GM23338 (cell line): Measurements from ENCODE around the gene CMTM2. TPM values are rescaled to one million over a fixed set of nuclear protein-coding genes. Genes with fewer than 3 reads are reported as not detected.

Source experiments
- ATAC-seq: fragments of 200-7000 bp; cut with Tn5 transposase; 3 replicates; pipeline ENCODE4 v1.9.1; 2020
- DNase-seq: peaks from one replicate; pipeline ENCODE4 v3.0.0-alpha.2; 2015; ENCODE audit warnings: low spot score
- H2AFZ ChIP-seq: fragments of 200-600 bp; sonication (generic); 2 replicates; pipeline ENCODE4 v1.8.0; 2016; ENCODE audit warnings: antibody characterized with exemption, mild to moderate bottlenecking, moderate library complexity
- H3F3A ChIP-seq: fragments of 200-600 bp; sonication (generic); replicated peaks from 2 replicates; pipeline ENCODE4 v1.8.0; 2017; ENCODE audit warnings: antibody characterized with exemption, mixed run types, low read depth
- H3K27ac ChIP-seq: fragments of 200-600 bp; sonication (generic); 2 replicates; pipeline ENCODE4 v1.6.1; 2016; ENCODE audit warnings: low read depth
- H3K27me3 ChIP-seq: fragments of 200-600 bp; sonication (generic); 2 replicates; pipeline ENCODE4 v1.8.0; 2016; ENCODE audit warnings: mild to moderate bottlenecking, mixed run types, moderate library complexity; ENCODE audit not compliant: insufficient read depth
- H3K36me3 ChIP-seq: fragments of 200-600 bp; sonication (generic); 2 replicates; pipeline ENCODE4 v1.8.0; 2016; ENCODE audit warnings: mild to moderate bottlenecking; ENCODE audit not compliant: insufficient read depth
- H3K4me1 ChIP-seq: fragments of 200-600 bp; sonication (generic); 2 replicates; pipeline ENCODE4 v1.8.0; 2016; ENCODE audit warnings: mild to moderate bottlenecking, moderate library complexity; ENCODE audit not compliant: insufficient read depth
- H3K4me2 ChIP-seq: fragments of 200-600 bp; sonication (generic); 2 replicates; pipeline ENCODE4 v1.7.1; 2017; ENCODE audit warnings: mixed run types
- H3K4me3 ChIP-seq: fragments of 200-600 bp; sonication (generic); 2 replicates; pipeline ENCODE4 v1.6.1; 2016; ENCODE audit warnings: mixed run types
- H3K79me2 ChIP-seq: fragments of 200-600 bp; sonication (generic); replicated peaks from 2 replicates; pipeline ENCODE4 v1.8.0; 2017; ENCODE audit warnings: mild to moderate bottlenecking; ENCODE audit not compliant: insufficient read depth
- H3K9me2 ChIP-seq: fragments of 200-600 bp; sonication (generic); 2 replicates; pipeline ENCODE4 v1.8.0; 2017; ENCODE audit not compliant: insufficient read depth
- H4K20me1 ChIP-seq: fragments of 200-600 bp; sonication (generic); replicated peaks from 2 replicates; pipeline ENCODE4 v1.8.0; 2017; ENCODE audit warnings: mild to moderate bottlenecking; ENCODE audit not compliant: insufficient read depth
- H3K27ac Mint-ChIP-seq: 2 replicates; pipeline ENCODE4 v1.8.0; 2020; ENCODE audit warnings: inconsistent platforms, mild to moderate bottlenecking, moderate library complexity, mixed read lengths
- H3K27me3 Mint-ChIP-seq: 3 replicates; pipeline ENCODE4 v1.8.0; 2022; ENCODE audit warnings: low read depth, mild to moderate bottlenecking, moderate library complexity, mixed read lengths, inconsistent platforms; ENCODE audit not compliant: insufficient read depth, poor library complexity
- H3K36me3 Mint-ChIP-seq: 3 replicates; pipeline ENCODE4 v1.8.0; 2021; ENCODE audit warnings: low read depth, mild to moderate bottlenecking, inconsistent platforms, moderate library complexity, mixed read lengths
- H3K4me1 Mint-ChIP-seq: 3 replicates; pipeline ENCODE4 v1.8.0; 2020; ENCODE audit warnings: mild to moderate bottlenecking, inconsistent platforms, mixed read lengths
- H3K4me3 Mint-ChIP-seq: 3 replicates; pipeline ENCODE4 v1.8.0; 2021; ENCODE audit warnings: moderate library complexity, mild to moderate bottlenecking, inconsistent platforms, mixed read lengths
- H3K9me3 Mint-ChIP-seq: 3 replicates; pipeline ENCODE4 v1.8.0; 2020; ENCODE audit warnings: moderate library complexity, mild to moderate bottlenecking, inconsistent platforms, mixed read lengths
- CREB1 ChIP-seq: fragments of 250-450 bp; sonication (Bioruptor Pico); IDR thresholded peaks from 2 replicates; pipeline ENCODE4 v1.5.0; 2020; ENCODE audit warnings: low read depth, mild to moderate bottlenecking, moderate library complexity
- EZH2phosphoT487 ChIP-seq: fragments of 200-600 bp; sonication (generic); IDR thresholded peaks from one replicate; pipeline ENCODE4 v1.8.1; 2018; ENCODE audit warnings: antibody characterized with exemption; ENCODE audit not compliant: unreplicated experiment
- JUNB ChIP-seq: IDR thresholded peaks from one replicate; pipeline ENCODE4 v1.6.1; 2016; ENCODE audit warnings: antibody characterized with exemption; ENCODE audit not compliant: unreplicated experiment
- ZNF114 ChIP-seq: fragments of 250-450 bp; sonication (Bioruptor Pico); IDR thresholded peaks from 2 replicates; pipeline ENCODE4 v1.5.0; 2020; ENCODE audit warnings: mild to moderate bottlenecking, moderate library complexity
- ZNF331 ChIP-seq: fragments of 250-450 bp; sonication (Bioruptor Pico); IDR thresholded peaks from 2 replicates; pipeline ENCODE4 v1.5.0; 2020; ENCODE audit warnings: low read depth, mild to moderate bottlenecking, moderate library complexity
- polyA plus RNA-seq: library from polyadenylated mRNA; unstranded; fragments of >200 nt; fragmentation: Nextera tagmentation; extraction: Ambion mirVana; gene quantifications from 2 replicates; pipeline ENCODE4 v1.2.1, GENCODE V29; 2016
- total RNA-seq: library from RNA; depleted of rRNA; stranded (reverse); fragments of >200 nt; shearing (Covaris generic); gene quantifications from 2 replicates; pipeline ENCODE4 v1.2.3, GENCODE V29; 2014
- TF ChIP-seq, protein P1 (sequence below): fragments of 250-450 bp; sonication (Bioruptor Pico); IDR thresholded peaks from 2 replicates; pipeline ENCODE4 v1.5.0; 2020; ENCODE audit warnings: mild to moderate bottlenecking, moderate library complexity
- TF ChIP-seq, protein P2 (sequence below): IDR thresholded peaks from one replicate; pipeline ENCODE4 v1.6.1; 2018; ENCODE audit warnings: antibody characterized with exemption; ENCODE audit not compliant: unreplicated experiment
- TF ChIP-seq, protein P3 (sequence below): IDR thresholded peaks from 2 replicates; pipeline ENCODE4 v1.6.1; 2016; ENCODE audit warnings: antibody characterized with exemption

Gene CMTM2
- total and polyA plus RNA-seq, 2 experiments from 2014 or later: not detected

DNA sequence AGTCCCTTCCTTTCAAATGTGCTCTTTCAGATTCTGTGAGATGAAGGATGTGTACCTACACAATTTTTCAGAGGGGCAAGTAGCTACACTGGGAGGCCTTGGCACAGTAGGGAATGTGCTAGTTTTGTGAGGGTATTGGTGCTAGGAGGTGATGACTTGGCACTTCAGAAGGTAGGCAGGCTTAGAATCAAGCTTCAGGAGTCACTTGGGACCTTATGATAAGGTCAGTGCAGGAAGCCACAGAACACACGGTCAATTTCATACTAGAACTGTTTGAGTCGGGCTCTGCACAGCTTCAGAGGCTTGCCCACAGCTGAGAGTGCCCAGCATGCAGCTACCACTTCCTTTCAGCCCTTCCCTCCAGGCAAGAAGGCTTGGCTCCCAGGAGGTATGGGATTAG is 6.9 kb upstream of the CMTM2 start:
- Histone ChIP-seq H3K4me1 (no peaks in the 10 kb centered on the region), H3K4me2 (no peak overlapping the region), H3K4me3 (no peak overlapping the region), H3K36me3 (no peaks in the 10 kb centered on the region), H4K20me1 (no peaks in the 10 kb centered on the region), H3K79me2 (no peaks in the 10 kb centered on the region), H3K9me2 (no peaks in the 10 kb centered on the region), H2AFZ (no peak overlapping the region), H3K27ac (no peak overlapping the region), H3K27me3 (peaks cover 12% of the 10 kb centered on the region), H3F3A (no peaks in the 10 kb centered on the region)
- ATAC-seq (no peak), DNase-seq (no peak)
- H3K36me3 Mint-ChIP-seq: peaks cover 1% of the 10 kb centered on the region; the same call in 1 of the 3 replicates
- H3K27ac Mint-ChIP-seq: no peak overlapping the region
- H3K4me3 Mint-ChIP-seq: no peak overlapping the region
- no peaks in the 10 kb centered on the region for H3K4me1 Mint-ChIP-seq
- H3K9me3 Mint-ChIP-seq: no peaks in the 10 kb centered on the region
- TF ChIP-seq, protein P1, sequence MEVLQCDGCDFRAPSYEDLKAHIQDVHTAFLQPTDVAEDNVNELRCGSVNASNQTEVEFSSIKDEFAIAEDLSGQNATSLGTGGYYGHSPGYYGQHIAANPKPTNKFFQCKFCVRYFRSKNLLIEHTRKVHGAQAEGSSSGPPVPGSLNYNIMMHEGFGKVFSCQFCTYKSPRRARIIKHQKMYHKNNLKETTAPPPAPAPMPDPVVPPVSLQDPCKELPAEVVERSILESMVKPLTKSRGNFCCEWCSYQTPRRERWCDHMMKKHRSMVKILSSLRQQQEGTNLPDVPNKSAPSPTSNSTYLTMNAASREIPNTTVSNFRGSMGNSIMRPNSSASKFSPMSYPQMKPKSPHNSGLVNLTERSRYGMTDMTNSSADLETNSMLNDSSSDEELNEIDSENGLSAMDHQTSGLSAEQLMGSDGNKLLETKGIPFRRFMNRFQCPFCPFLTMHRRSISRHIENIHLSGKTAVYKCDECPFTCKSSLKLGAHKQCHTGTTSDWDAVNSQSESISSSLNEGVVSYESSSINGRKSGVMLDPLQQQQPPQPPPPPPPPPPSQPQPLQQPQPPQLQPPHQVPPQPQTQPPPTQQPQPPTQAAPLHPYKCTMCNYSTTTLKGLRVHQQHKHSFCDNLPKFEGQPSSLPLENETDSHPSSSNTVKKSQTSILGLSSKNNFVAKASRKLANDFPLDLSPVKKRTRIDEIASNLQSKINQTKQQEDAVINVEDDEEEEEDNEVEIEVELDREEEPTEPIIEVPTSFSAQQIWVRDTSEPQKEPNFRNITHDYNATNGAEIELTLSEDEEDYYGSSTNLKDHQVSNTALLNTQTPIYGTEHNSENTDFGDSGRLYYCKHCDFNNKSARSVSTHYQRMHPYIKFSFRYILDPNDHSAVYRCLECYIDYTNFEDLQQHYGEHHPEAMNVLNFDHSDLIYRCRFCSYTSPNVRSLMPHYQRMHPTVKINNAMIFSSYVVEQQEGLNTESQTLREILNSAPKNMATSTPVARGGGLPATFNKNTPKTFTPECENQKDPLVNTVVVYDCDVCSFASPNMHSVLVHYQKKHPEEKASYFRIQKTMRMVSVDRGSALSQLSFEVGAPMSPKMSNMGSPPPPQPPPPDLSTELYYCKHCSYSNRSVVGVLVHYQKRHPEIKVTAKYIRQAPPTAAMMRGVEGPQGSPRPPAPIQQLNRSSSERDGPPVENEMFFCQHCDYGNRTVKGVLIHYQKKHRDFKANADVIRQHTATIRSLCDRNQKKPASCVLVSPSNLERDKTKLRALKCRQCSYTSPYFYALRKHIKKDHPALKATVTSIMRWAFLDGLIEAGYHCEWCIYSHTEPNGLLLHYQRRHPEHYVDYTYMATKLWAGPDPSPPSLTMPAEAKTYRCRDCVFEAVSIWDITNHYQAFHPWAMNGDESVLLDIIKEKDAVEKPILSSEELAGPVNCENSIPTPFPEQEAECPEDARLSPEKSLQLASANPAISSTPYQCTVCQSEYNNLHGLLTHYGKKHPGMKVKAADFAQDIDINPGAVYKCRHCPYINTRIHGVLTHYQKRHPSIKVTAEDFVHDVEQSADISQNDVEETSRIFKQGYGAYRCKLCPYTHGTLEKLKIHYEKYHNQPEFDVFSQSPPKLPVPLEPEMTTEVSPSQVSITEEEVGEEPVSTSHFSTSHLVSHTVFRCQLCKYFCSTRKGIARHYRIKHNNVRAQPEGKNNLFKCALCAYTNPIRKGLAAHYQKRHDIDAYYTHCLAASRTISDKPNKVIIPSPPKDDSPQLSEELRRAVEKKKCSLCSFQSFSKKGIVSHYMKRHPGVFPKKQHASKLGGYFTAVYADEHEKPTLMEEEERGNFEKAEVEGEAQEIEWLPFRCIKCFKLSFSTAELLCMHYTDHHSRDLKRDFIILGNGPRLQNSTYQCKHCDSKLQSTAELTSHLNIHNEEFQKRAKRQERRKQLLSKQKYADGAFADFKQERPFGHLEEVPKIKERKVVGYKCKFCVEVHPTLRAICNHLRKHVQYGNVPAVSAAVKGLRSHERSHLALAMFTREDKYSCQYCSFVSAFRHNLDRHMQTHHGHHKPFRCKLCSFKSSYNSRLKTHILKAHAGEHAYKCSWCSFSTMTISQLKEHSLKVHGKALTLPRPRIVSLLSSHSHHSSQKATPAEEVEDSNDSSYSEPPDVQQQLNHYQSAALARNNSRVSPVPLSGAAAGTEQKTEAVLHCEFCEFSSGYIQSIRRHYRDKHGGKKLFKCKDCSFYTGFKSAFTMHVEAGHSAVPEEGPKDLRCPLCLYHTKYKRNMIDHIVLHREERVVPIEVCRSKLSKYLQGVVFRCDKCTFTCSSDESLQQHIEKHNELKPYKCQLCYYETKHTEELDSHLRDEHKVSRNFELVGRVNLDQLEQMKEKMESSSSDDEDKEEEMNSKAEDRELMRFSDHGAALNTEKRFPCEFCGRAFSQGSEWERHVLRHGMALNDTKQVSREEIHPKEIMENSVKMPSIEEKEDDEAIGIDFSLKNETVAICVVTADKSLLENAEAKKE (CRISPR knock-in tag): no peak
- TF ChIP-seq, protein P2, sequence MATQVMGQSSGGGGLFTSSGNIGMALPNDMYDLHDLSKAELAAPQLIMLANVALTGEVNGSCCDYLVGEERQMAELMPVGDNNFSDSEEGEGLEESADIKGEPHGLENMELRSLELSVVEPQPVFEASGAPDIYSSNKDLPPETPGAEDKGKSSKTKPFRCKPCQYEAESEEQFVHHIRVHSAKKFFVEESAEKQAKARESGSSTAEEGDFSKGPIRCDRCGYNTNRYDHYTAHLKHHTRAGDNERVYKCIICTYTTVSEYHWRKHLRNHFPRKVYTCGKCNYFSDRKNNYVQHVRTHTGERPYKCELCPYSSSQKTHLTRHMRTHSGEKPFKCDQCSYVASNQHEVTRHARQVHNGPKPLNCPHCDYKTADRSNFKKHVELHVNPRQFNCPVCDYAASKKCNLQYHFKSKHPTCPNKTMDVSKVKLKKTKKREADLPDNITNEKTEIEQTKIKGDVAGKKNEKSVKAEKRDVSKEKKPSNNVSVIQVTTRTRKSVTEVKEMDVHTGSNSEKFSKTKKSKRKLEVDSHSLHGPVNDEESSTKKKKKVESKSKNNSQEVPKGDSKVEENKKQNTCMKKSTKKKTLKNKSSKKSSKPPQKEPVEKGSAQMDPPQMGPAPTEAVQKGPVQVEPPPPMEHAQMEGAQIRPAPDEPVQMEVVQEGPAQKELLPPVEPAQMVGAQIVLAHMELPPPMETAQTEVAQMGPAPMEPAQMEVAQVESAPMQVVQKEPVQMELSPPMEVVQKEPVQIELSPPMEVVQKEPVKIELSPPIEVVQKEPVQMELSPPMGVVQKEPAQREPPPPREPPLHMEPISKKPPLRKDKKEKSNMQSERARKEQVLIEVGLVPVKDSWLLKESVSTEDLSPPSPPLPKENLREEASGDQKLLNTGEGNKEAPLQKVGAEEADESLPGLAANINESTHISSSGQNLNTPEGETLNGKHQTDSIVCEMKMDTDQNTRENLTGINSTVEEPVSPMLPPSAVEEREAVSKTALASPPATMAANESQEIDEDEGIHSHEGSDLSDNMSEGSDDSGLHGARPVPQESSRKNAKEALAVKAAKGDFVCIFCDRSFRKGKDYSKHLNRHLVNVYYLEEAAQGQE: no peak
- no peak for TF ChIP-seq ZNF114 (CRISPR knock-in tag)
- no peak for TF ChIP-seq JUNB
- no peak for TF ChIP-seq CREB1 (CRISPR knock-in tag)
- TF ChIP-seq, protein P3, sequence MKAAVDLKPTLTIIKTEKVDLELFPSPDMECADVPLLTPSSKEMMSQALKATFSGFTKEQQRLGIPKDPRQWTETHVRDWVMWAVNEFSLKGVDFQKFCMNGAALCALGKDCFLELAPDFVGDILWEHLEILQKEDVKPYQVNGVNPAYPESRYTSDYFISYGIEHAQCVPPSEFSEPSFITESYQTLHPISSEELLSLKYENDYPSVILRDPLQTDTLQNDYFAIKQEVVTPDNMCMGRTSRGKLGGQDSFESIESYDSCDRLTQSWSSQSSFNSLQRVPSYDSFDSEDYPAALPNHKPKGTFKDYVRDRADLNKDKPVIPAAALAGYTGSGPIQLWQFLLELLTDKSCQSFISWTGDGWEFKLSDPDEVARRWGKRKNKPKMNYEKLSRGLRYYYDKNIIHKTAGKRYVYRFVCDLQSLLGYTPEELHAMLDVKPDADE: no peak
- TF ChIP-seq EZH2phosphoT487: no peak
- TF ChIP-seq ZNF331 (CRISPR knock-in tag): no peak
- peaks cover 5% of the 10 kb centered on the region for H3K27me3 Mint-ChIP-seq
